IMR-90 (cell line): ENCODE measurements around the gene PPA2. TPM values are rescaled to one million over a fixed set of nuclear protein-coding genes. Genes with fewer than 3 reads are reported as not detected.

Experiments
- ATAC-seq: fragments of 200-7000 bp; cut with Tn5 transposase; 2 replicates; pipeline ENCODE4 v1.9.1; 2020; ENCODE audit warnings: low read depth, mild to moderate bottlenecking, moderate library complexity
- BruUV-seq: library from RNA; stranded (reverse); fragments of 400-500 nt; replicated peaks from 2 replicates; lab custom pipeline; 2021; lab: Mats Ljungman, UMichigan
- CTCF ChIA-PET: fragments of 300-600 bp; formaldehyde crosslinking; extraction: SDS; loops from one replicate; lab custom pipeline; 2021; ENCODE audit warnings: antibody characterized with exemption; lab: Yijun Ruan, JAX
- POLR2A ChIA-PET: fragments of 300-600 bp; sonication (Branson Sonifier 250); formaldehyde crosslinking; loops from one replicate; lab custom pipeline; 2022; ENCODE audit warnings: antibody characterized with exemption; ENCODE audit not compliant: unreplicated experiment; lab: Charles Lee
- DNase-seq: peaks from one replicate; pipeline ENCODE4 v3.0.0; 2013
- H2AFZ ChIP-seq: replicated peaks from 2 replicates; pipeline ENCODE3; 2013; ENCODE audit warnings: low read length, mild to moderate bottlenecking; ENCODE audit not compliant: poor library complexity
- H2AK5ac ChIP-seq: 2 replicates; pipeline ENCODE4 v1.6.1; 2013; ENCODE audit warnings: low read depth, low read length, inconsistent platforms
- H2AK9ac ChIP-seq: replicated peaks from 2 replicates; pipeline ENCODE3; 2013; ENCODE audit warnings: mild to moderate bottlenecking, low read depth, low read length, moderate library complexity; ENCODE audit not compliant: poor library complexity
- H2BK120ac ChIP-seq: 2 replicates; pipeline ENCODE4 v1.6.1; 2013; ENCODE audit warnings: low read depth, low read length, inconsistent platforms
- H2BK15ac ChIP-seq: 3 replicates; pipeline ENCODE4 v1.6.1; 2013; ENCODE audit warnings: low read depth, low read length, inconsistent platforms
- H2BK20ac ChIP-seq: 2 replicates; pipeline ENCODE4 v1.6.1; 2013; ENCODE audit warnings: low read depth, mild to moderate bottlenecking, inconsistent platforms, low read length, moderate library complexity
- H2BK5ac ChIP-seq: 2 replicates; pipeline ENCODE4 v1.6.1; 2013; ENCODE audit warnings: mild to moderate bottlenecking, low read depth, low read length, inconsistent platforms; ENCODE audit not compliant: poor library complexity, severe bottlenecking
- H3K14ac ChIP-seq: replicated peaks from 2 replicates; pipeline ENCODE4 v1.6.1; 2013; ENCODE audit warnings: low read depth, low read length, inconsistent platforms
- H3K18ac ChIP-seq: 2 replicates; pipeline ENCODE4 v1.6.1; 2013; ENCODE audit warnings: low read depth, low read length, control low read depth
- H3K23ac ChIP-seq: 2 replicates; pipeline ENCODE4 v1.6.1; 2013; ENCODE audit warnings: low read depth, low read length, inconsistent platforms
- H3K27ac ChIP-seq: 2 replicates; pipeline ENCODE4 v1.5.1; 2013; ENCODE audit warnings: mild to moderate bottlenecking, control low read depth, low read length; ENCODE audit not compliant: insufficient read depth
- H3K27me3 ChIP-seq: 2 replicates; pipeline ENCODE4 v1.6.1; 2013; ENCODE audit warnings: low read length; ENCODE audit not compliant: control insufficient read depth, insufficient read depth
- H3K36me3 ChIP-seq: 2 replicates; pipeline ENCODE4 v1.6.1; 2013; ENCODE audit warnings: low read length, mixed read lengths; ENCODE audit not compliant: control insufficient read depth, insufficient read depth
- H3K4ac ChIP-seq: 2 replicates; pipeline ENCODE4 v1.6.1; 2013; ENCODE audit warnings: low read depth, low read length, inconsistent platforms
- H3K4me1 ChIP-seq: 2 replicates; pipeline ENCODE4 v1.6.1; 2013; ENCODE audit warnings: low read length, mixed read lengths; ENCODE audit not compliant: control insufficient read depth, insufficient read depth
- H3K4me2 ChIP-seq: 2 replicates; pipeline ENCODE4 v1.6.1; 2013; ENCODE audit warnings: low read depth, mild to moderate bottlenecking, control low read depth, low read length, moderate library complexity
- H3K4me3 ChIP-seq: 2 replicates; pipeline ENCODE4 v1.5.1; 2013; ENCODE audit warnings: low read depth, mild to moderate bottlenecking, control low read depth, low read length, moderate library complexity; ENCODE audit not compliant: insufficient read depth
- H3K56ac ChIP-seq: 2 replicates; pipeline ENCODE4 v1.6.1; 2013; ENCODE audit warnings: low read length, inconsistent platforms; ENCODE audit not compliant: insufficient read depth; ENCODE audit errors: extremely low read depth
- H3K79me1 ChIP-seq, 2 experiments: 2 replicates each; pipeline ENCODE4 v1.6.1; 2013; ENCODE audit warnings: low read length in 2 of 2, inconsistent platforms in 1 of 2, low read depth in 1 of 2
- H3K9ac ChIP-seq: 2 replicates; pipeline ENCODE4 v1.6.1; 2013; ENCODE audit warnings: low read depth, low read length, control low read depth
- H3K9me1 ChIP-seq: 2 replicates; pipeline ENCODE4 v1.6.1; 2013; ENCODE audit warnings: low read length, inconsistent platforms; ENCODE audit not compliant: insufficient read depth
- H3K9me3 ChIP-seq: 2 replicates; pipeline ENCODE4 v1.6.1; 2013; ENCODE audit warnings: low read length; ENCODE audit not compliant: control insufficient read depth, insufficient read depth
- H4K20me1 ChIP-seq: 2 replicates; pipeline ENCODE4 v1.6.1; 2013; ENCODE audit warnings: low read length, inconsistent platforms; ENCODE audit not compliant: insufficient read depth
- H4K5ac ChIP-seq: 2 replicates; pipeline ENCODE4 v1.6.1; 2013; ENCODE audit warnings: mild to moderate bottlenecking, low read depth, low read length, control low read depth
- H4K8ac ChIP-seq, 2 experiments: 2 replicates each; pipeline ENCODE4 v1.6.1; 2013; ENCODE audit warnings: low read depth in 2 of 2, low read length in 2 of 2, control low read depth in 1 of 2, inconsistent platforms in 1 of 2
- H4K91ac ChIP-seq: 2 replicates; pipeline ENCODE4 v1.6.1; 2013; ENCODE audit warnings: low read depth, low read length, inconsistent platforms; ENCODE audit not compliant: insufficient read depth
- BHLHE40 ChIP-seq: fragments of 150-350 bp; IDR thresholded peaks from 2 replicates; pipeline ENCODE4 v1.6.1; 2016; ENCODE audit warnings: mild to moderate bottlenecking, low read depth, low read length
- CEBPB ChIP-seq: IDR thresholded peaks from 2 replicates; pipeline ENCODE4 v1.6.1; 2012; ENCODE audit warnings: low read depth, low read length, improper control_type of control experiment
- CHD1 ChIP-seq: IDR thresholded peaks from 2 replicates; pipeline ENCODE4 v1.6.1; 2012; ENCODE audit warnings: low read depth, low read length, improper control_type of control experiment
- CTCF ChIP-seq: conservative IDR thresholded peaks from 2 replicates; pipeline ENCODE4 v1.5.1; 2012; ENCODE audit warnings: mild to moderate bottlenecking, low read depth, low read length, improper control_type of control experiment
- ELK1 ChIP-seq: fragments of 150-350 bp; IDR thresholded peaks from 2 replicates; pipeline ENCODE4 v1.6.1; 2016; ENCODE audit warnings: low read depth, mild to moderate bottlenecking, low read length, moderate library complexity, borderline replicate concordance
- FOS ChIP-seq: fragments of 150-350 bp; IDR thresholded peaks from 2 replicates; pipeline ENCODE4 v1.6.1; 2016; ENCODE audit warnings: low read depth, low read length
- MAFK ChIP-seq: IDR thresholded peaks from 2 replicates; pipeline ENCODE4 v1.6.1; 2012; ENCODE audit warnings: low read depth, low read length, improper control_type of control experiment
- MAZ ChIP-seq: IDR thresholded peaks from 2 replicates; pipeline ENCODE4 v1.6.1; 2012; ENCODE audit warnings: low read depth, mild to moderate bottlenecking, low read length, improper control_type of control experiment, moderate library complexity, borderline replicate concordance
- MXI1 ChIP-seq: IDR thresholded peaks from 2 replicates; pipeline ENCODE4 v1.6.1; 2012; ENCODE audit warnings: low read depth, mild to moderate bottlenecking, low read length, moderate library complexity, borderline replicate concordance
- NFE2L2 ChIP-seq: fragments of 150-350 bp; IDR thresholded peaks from 2 replicates; pipeline ENCODE4 v1.6.1; 2016; ENCODE audit warnings: low read depth, mild to moderate bottlenecking, low read length
- POLR2A ChIP-seq: IDR thresholded peaks from 2 replicates; pipeline ENCODE4 v1.6.1; 2012; ENCODE audit warnings: mild to moderate bottlenecking, low read depth, low read length
- RAD21 ChIP-seq: IDR thresholded peaks from 2 replicates; pipeline ENCODE4 v1.6.1; 2012; ENCODE audit warnings: low read length, improper control_type of control experiment
- RCOR1 ChIP-seq: IDR thresholded peaks from 2 replicates; pipeline ENCODE4 v1.6.1; 2012; ENCODE audit warnings: mild to moderate bottlenecking, low read length, improper control_type of control experiment; ENCODE audit not compliant: insufficient replicate concordance
- RFX5 ChIP-seq: IDR thresholded peaks from 2 replicates; pipeline ENCODE4 v1.8.0; 2012; ENCODE audit warnings: low read depth, mild to moderate bottlenecking, low read length, moderate library complexity
- SMC3 ChIP-seq: fragments of 150-350 bp; IDR thresholded peaks from 2 replicates; pipeline ENCODE4 v1.6.1; 2016; ENCODE audit warnings: low read depth, mild to moderate bottlenecking, antibody characterized with exemption, low read length, moderate library complexity
- WGBS, 2 experiments: methylation state at CpG; one replicate each; pipeline versions ENCODE4 v1.1.5 to v1.1.7; 2013; ENCODE audit warnings: missing lambda C conversion rate in 2 of 2; ENCODE audit not compliant: insufficient read length in 1 of 2; ENCODE audit errors: extremely low coverage in 2 of 2; 5-methylcytosine and 5-hydroxymethylcytosine counted together
- dilution Hi-C: fragments of 300-500 bp; cut with HindIII; formaldehyde crosslinking; loops from one replicate; pipeline ENCODE4 v1.14.3; 2018; ENCODE audit warnings: low sequenced_read_pairs; ENCODE audit not compliant: unreplicated experiment
- in situ Hi-C: fragments of 300-500 bp; cut with MboI; formaldehyde crosslinking; loops from 3 replicates; pipeline ENCODE4 v1.14.3; 2019; ENCODE audit warnings: low sequenced_read_pairs, inconsistent platforms, mixed read lengths
- intact Hi-C: fragments of 100-400 bp; cut with micrococcal nuclease; formaldehyde crosslinking; loops from 2 replicates; pipeline ENCODE4 v1.10.0; 2022
- polyA plus RNA-seq, 3 experiments: library from polyadenylated mRNA; depleted of rRNA; stranded (reverse); fragments of >200 nt; gene quantifications; 2 replicates each; pipeline ENCODE4 v1.2.3, GENCODE V29; 2012; ENCODE audit warnings: low replicate concordance in 1 of 3
- total RNA-seq: library from RNA; depleted of rRNA; stranded (reverse); fragments of >200 nt; gene quantifications from 2 replicates; pipeline ENCODE4 v1.2.3, GENCODE V29; 2012
- TF ChIP-seq, protein P1 (sequence below): fragments of 150-350 bp; IDR thresholded peaks from 2 replicates; pipeline ENCODE4 v1.6.1; 2017; ENCODE audit warnings: mild to moderate bottlenecking, antibody characterized with exemption, low read length, low read depth

PPA2 gene
- total and polyA plus RNA-seq, 2 of the 4 experiments (the other 2 are of a cell fraction) = 43.1 to 52.5 TPM

DNA sequence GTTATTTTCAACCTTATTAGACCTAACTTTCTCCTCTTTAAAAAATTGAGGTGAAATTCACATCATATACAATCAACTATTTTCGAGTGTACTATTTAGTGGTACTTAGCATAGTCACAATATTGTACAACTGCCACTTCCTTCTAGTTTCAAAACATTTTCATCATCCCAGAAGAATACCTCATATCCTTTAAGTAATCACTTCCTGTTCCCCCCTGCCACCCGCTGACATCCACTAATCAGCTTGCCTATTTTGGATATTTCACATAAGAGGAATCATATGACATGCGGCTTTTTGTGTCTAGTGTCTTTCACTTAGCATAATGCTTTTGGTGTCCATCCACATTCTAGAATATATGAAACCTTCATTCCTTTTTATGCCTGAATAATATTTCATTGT is 10.0 kb upstream of the PPA2 start:
- Histone ChIP-seq H4K8ac (no peak overlapping the region), H3K4ac (no peak overlapping the region), H3K4me2 (no peak overlapping the region), H3K4me3 (no peak overlapping the region), H3K36me3 (no peaks in the 10 kb centered on the region), H2AK5ac (no peak overlapping the region), H4K5ac (no peak overlapping the region), H2BK20ac (no peak overlapping the region), H3K27ac (no peak overlapping the region), H3K9ac (no peak overlapping the region), H3K79me1 (no peaks in the 10 kb centered on the region), H2BK5ac (no peak overlapping the region), H3K9me1 (no peaks in the 10 kb centered on the region), H3K18ac (no peak overlapping the region), H4K91ac (no peak overlapping the region), H3K9me3 (no peaks in the 10 kb centered on the region), H2BK15ac (no peak overlapping the region), H3K56ac (no peak overlapping the region), H2AK9ac (no peak overlapping the region), H3K14ac (no peak overlapping the region), H2BK120ac (no peak overlapping the region), H3K4me1 (no peaks in the 10 kb centered on the region), H2AFZ (no peak overlapping the region), H3K23ac (no peak overlapping the region), H4K20me1 (no peaks in the 10 kb centered on the region), H3K27me3 (no peaks in the 10 kb centered on the region)
- dilution Hi-C loops = no loop called here
- no CpG with 5 or more reads among the region's 3 CpGs for WGBS, 2 experiments
- TF ChIP-seq FOS = no peak
- TF ChIP-seq ELK1 = no peak
- TF ChIP-seq MXI1 = no peak
- TF ChIP-seq CEBPB = no peak
- TF ChIP-seq CTCF = no peak
- no peak for TF ChIP-seq RCOR1
- TF ChIP-seq MAFK = no peak
- no peak for TF ChIP-seq RFX5
- no peak for TF ChIP-seq POLR2A
- TF ChIP-seq NFE2L2 = no peak
- TF ChIP-seq BHLHE40 = no peak
- TF ChIP-seq CHD1 = no peak
- TF ChIP-seq RAD21 = no peak
- TF ChIP-seq, protein P1, sequence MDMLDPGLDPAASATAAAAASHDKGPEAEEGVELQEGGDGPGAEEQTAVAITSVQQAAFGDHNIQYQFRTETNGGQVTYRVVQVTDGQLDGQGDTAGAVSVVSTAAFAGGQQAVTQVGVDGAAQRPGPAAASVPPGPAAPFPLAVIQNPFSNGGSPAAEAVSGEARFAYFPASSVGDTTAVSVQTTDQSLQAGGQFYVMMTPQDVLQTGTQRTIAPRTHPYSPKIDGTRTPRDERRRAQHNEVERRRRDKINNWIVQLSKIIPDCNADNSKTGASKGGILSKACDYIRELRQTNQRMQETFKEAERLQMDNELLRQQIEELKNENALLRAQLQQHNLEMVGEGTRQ = no peak
- no peak for TF ChIP-seq SMC3
- no peak for TF ChIP-seq MAZ
- ChIA-PET POLR2A (no interaction called here), CTCF (interaction anchor here (2.0 kb wide), 1 partner anchor 10 kb away, joined by 4 read pairs; the partner anchor contains the start of gene PPA2)
- no peak for DNase-seq
- in situ Hi-C loops = no loop called here
- no TSS peak for BruUV-seq
- no peak for ATAC-seq
- intact Hi-C loops = no loop called here
